NCI-H2029 treated with DMSO at 0.1 percent for 48 hours (cell line): ENCODE data around the gene SFMBT1.
A peak's percentile ranks its signal among the peaks of the same experiment; 100 is the strongest.

ENCODE experiments used
- DNase-seq: peaks from one replicate; lab custom pipeline; 2025; lab: John Stamatoyannopoulos, UW

SFMBT1 gene

GRCh38 chr3:52923963-52924362 is 121.9 kb downstream of the SFMBT1 start:
- no peak for DNase-seq

GRCh38 chr3:52920841-52921240 is 125.0 kb downstream of the SFMBT1 start:
- DNase-seq, result no peak

- DNase-seq, result no peak
Observed at GRCh38 chr3:52917044-52917443, 128.8 kb downstream of the SFMBT1 start.

- no peak for DNase-seq
Observed at GRCh38 chr3:52915294-52915693, 130.6 kb downstream of the SFMBT1 start.

- no peak for DNase-seq
Observed at GRCh38 chr3:52912885-52913731, 132.8 kb downstream of the SFMBT1 start.

- no peak for DNase-seq
Observed at GRCh38 chr3:52910823-52911222, 135.1 kb downstream of the SFMBT1 start.

- DNase-seq, result no peak
Observed at GRCh38 chr3:52907497-52907896, 138.4 kb downstream of the SFMBT1 start.

- no peak for DNase-seq
Observed at GRCh38 chr3:52904552-52904951, 141.3 kb downstream of the SFMBT1 start.

GRCh38 chr3:52904000-52904399 is 141.9 kb downstream of the SFMBT1 start:
- DNase-seq, result no peak

- peak; percentile 25 for DNase-seq
Observed at GRCh38 chr3:52897130-52898122, 148.4 kb downstream of the SFMBT1 start, which contains the start of gene STIMATE. Gene STIMATE, minus strand, starts transcription at chr3:52897548. Its CDS starts 98 bp downstream, at chr3:52897450.

- no peak for DNase-seq
Observed at GRCh38 chr3:52896613-52897012, 149.3 kb downstream of the SFMBT1 start.

GRCh38 chr3:52896151-52896550 is 149.7 kb downstream of the SFMBT1 start:
- no peak for DNase-seq

- no peak for DNase-seq
Observed at GRCh38 chr3:52895418-52895817, 150.5 kb downstream of the SFMBT1 start.

- DNase-seq, result no peak
Observed at GRCh38 chr3:52894756-52895155, 151.1 kb downstream of the SFMBT1 start.

GRCh38 chr3:52893723-52894122 is 152.2 kb downstream of the SFMBT1 start:
- no peak for DNase-seq

GRCh38 chr3:52892625-52893311 is 153.1 kb downstream of the SFMBT1 start:
- DNase-seq, result no peak

- no peak for DNase-seq
Observed at GRCh38 chr3:52892290-52892624, 153.6 kb downstream of the SFMBT1 start.

- DNase-seq, result no peak
Observed at GRCh38 chr3:52891615-52892081, 154.2 kb downstream of the SFMBT1 start.

GRCh38 chr3:52891164-52891563 is 154.7 kb downstream of the SFMBT1 start:
- no peak for DNase-seq

- DNase-seq, result no peak
Observed at GRCh38 chr3:52890735-52891134, 155.1 kb downstream of the SFMBT1 start.

- no peak for DNase-seq
Observed at GRCh38 chr3:52889901-52890300, 156.0 kb downstream of the SFMBT1 start.

GRCh38 chr3:52887166-52887565 is 158.7 kb downstream of the SFMBT1 start:
- DNase-seq, result no peak
